HCT116 (cell line): ENCODE results near the gene MBNL2. TPM values are rescaled to one million over a fixed set of nuclear protein-coding genes. Genes with fewer than 3 reads are reported as not detected.

Source experiments
- ATAC-seq: fragments of 200-7000 bp; cut with Tn5 transposase; 2 replicates; pipeline ENCODE4 v1.9.1; 2020; ENCODE audit warnings: mild to moderate bottlenecking, moderate library complexity
- BruUV-seq: library from RNA; stranded (reverse); fragments of 400-500 nt; replicated peaks from 2 replicates; lab custom pipeline; 2021; lab: Mats Ljungman, UMichigan
- CTCF ChIA-PET: fragments of 300-600 bp; sonication (Branson Sonifier 250); formaldehyde crosslinking; loops from one replicate; lab custom pipeline; 2021; ENCODE audit warnings: antibody characterized with exemption; lab: Charles Lee
- POLR2A ChIA-PET: fragments of 300-600, 350-600 bp; sonication (Branson Sonifier 250); formaldehyde crosslinking; loops from one replicate; lab custom pipeline; 2021; ENCODE audit warnings: antibody characterized with exemption; lab: Charles Lee
- RAD21 ChIA-PET, 2 experiments: fragments of 300-600 bp; sonication (Branson Sonifier 250); formaldehyde crosslinking; loops; one replicate each; lab custom pipeline; 2023; ENCODE audit warnings: low total read pairs in 2 of 2; ENCODE audit not compliant: uncharacterized antibody in 2 of 2, unreplicated experiment in 2 of 2, low non-redundant PET in 1 of 2; lab: Charles Lee
- DNase-seq: peaks from one replicate; pipeline ENCODE4 v3.0.0-alpha.2; 2010; ENCODE audit warnings: low read depth, low spot score
- H2AFZ ChIP-seq: fragments of 200-600 bp; shearing (Covaris generic), sonication (generic); 2 replicates; pipeline ENCODE4 v1.6.1; 2017; ENCODE audit warnings: low read depth, mixed run types, mixed read lengths, antibody characterized with exemption, low read length; ENCODE audit not compliant: poor library complexity, severe bottlenecking
- H3K27ac ChIP-seq: 2 replicates; pipeline ENCODE4 v1.5.1; 2012; ENCODE audit warnings: low read depth, low read length
- H3K27me3 ChIP-seq: fragments of 200-600 bp; sonication (generic); 2 replicates; pipeline ENCODE4 v1.6.1; 2016; ENCODE audit warnings: mixed run types, low read length, mixed read lengths; ENCODE audit not compliant: insufficient read depth
- H3K36me3 ChIP-seq, 2 experiments: fragments of 200-500 bp in 1 of 2; fragments of 200-600 bp in 1 of 2; sonication (Bioruptor generic) in 1 of 2; sonication (generic) in 1 of 2; 2 replicates each; pipeline versions ENCODE4 v1.5.1 to v1.6.1; 2014 to 2016; ENCODE audit warnings: low read length in 2 of 2, inconsistent platforms in 1 of 2, mixed read lengths in 1 of 2, mixed run types in 1 of 2; ENCODE audit not compliant: insufficient read depth in 2 of 2, control insufficient read depth in 1 of 2
- H3K4me1 ChIP-seq, 2 experiments: fragments of 200-600 bp in 1 of 2; sonication (generic) in 1 of 2; 2 replicates each; pipeline versions ENCODE4 v1.5.1 to v1.6.1; 2012 to 2017; ENCODE audit warnings: low read length in 2 of 2, inconsistent platforms in 1 of 2, mild to moderate bottlenecking in 1 of 2, mixed read lengths in 1 of 2, mixed run types in 1 of 2, moderate library complexity in 1 of 2; ENCODE audit not compliant: insufficient read depth in 2 of 2, control insufficient read depth in 1 of 2
- H3K4me2 ChIP-seq: fragments of 200-600 bp; sonication (generic); 2 replicates; pipeline ENCODE4 v1.6.1; 2017; ENCODE audit warnings: mixed run types, low read length, mixed read lengths
- H3K4me3 ChIP-seq, 2 experiments: fragments of 200-600 bp in 1 of 2; sonication (generic) in 1 of 2; replicated peaks in 1 of 2; 2 replicates each; pipeline ENCODE4 v1.5.1; 2011 to 2016; ENCODE audit warnings: low read length in 2 of 2, control low read depth in 1 of 2, low read depth in 1 of 2, mild to moderate bottlenecking in 1 of 2, mixed read lengths in 1 of 2, mixed run types in 1 of 2
- H3K79me2 ChIP-seq: fragments of 200-600 bp; sonication (generic); 2 replicates; pipeline ENCODE4 v1.6.1; 2017; ENCODE audit warnings: mild to moderate bottlenecking, mixed run types, low read length, moderate library complexity, mixed read lengths; ENCODE audit not compliant: insufficient read depth
- H3K9ac ChIP-seq: fragments of 200-600 bp; sonication (generic); 2 replicates; pipeline ENCODE4 v1.6.1; 2016; ENCODE audit warnings: low read length, mixed read lengths
- H3K9me2 ChIP-seq: fragments of 200-600 bp; sonication (generic), shearing (Covaris generic); 2 replicates; pipeline ENCODE4 v1.6.1; 2017; ENCODE audit warnings: mixed run types, mild to moderate bottlenecking, moderate library complexity; ENCODE audit not compliant: insufficient read depth
- H3K9me3 ChIP-seq, 2 experiments: fragments of 200-500 bp in 1 of 2; fragments of 200-600 bp in 1 of 2; sonication (Bioruptor generic) in 1 of 2; sonication (generic) in 1 of 2; 2 replicates each; pipeline ENCODE4 v1.6.1; 2014 to 2017; ENCODE audit warnings: low read length in 2 of 2, mixed read lengths in 2 of 2, inconsistent platforms in 1 of 2, low read depth in 1 of 2, mild to moderate bottlenecking in 1 of 2, mixed run types in 1 of 2, moderate library complexity in 1 of 2; ENCODE audit not compliant: control insufficient read depth in 1 of 2, insufficient read depth in 1 of 2
- H4K20me1 ChIP-seq: fragments of 200-600 bp; sonication (generic), shearing (Covaris generic); 2 replicates; pipeline ENCODE4 v1.6.1; 2017; ENCODE audit warnings: mixed run types, mild to moderate bottlenecking, moderate library complexity; ENCODE audit not compliant: insufficient read depth
- CTCF ChIP-seq, 3 experiments: fragments of 200-600 bp in 1 of 3; sonication (generic) in 1 of 3; IDR thresholded peaks in 2 of 3; conservative IDR thresholded peaks in 1 of 3; 2 replicates each; pipeline ENCODE4 v1.5.1; 2012 to 2017; ENCODE audit warnings: low read depth in 2 of 3, low read length in 2 of 3, antibody characterized with exemption in 1 of 3, borderline replicate concordance in 1 of 3, control low read depth in 1 of 3, mild to moderate bottlenecking in 1 of 3, mixed read lengths in 1 of 3, mixed run types in 1 of 3, moderate library complexity in 1 of 3; ENCODE audit not compliant: insufficient read depth in 1 of 3
- EGR1 ChIP-seq: IDR thresholded peaks from 2 replicates; pipeline ENCODE4 v1.6.1; 2012; ENCODE audit warnings: low read depth
- EZH2 ChIP-seq: fragments of 200-600 bp; sonication (generic); IDR thresholded peaks from 2 replicates; pipeline ENCODE4 v1.6.1; 2017; ENCODE audit warnings: antibody characterized with exemption, mixed run types
- EZH2phosphoT487 ChIP-seq: fragments of 200-600 bp; IDR thresholded peaks from 2 replicates; pipeline ENCODE4 v1.6.1; 2018; ENCODE audit warnings: antibody characterized with exemption, borderline replicate concordance
- FOSL1 ChIP-seq: IDR thresholded peaks from 2 replicates; pipeline ENCODE4 v1.6.1; 2012; ENCODE audit warnings: low read depth
- POLR2AphosphoS5 ChIP-seq: IDR thresholded peaks from 2 replicates; pipeline ENCODE4 v1.6.1; 2011; ENCODE audit warnings: mild to moderate bottlenecking, low read depth, low read length, moderate library complexity
- RAD21 ChIP-seq: IDR thresholded peaks from 2 replicates; pipeline ENCODE4 v1.6.1; 2012; ENCODE audit warnings: low read depth, mild to moderate bottlenecking
- REST ChIP-seq: IDR thresholded peaks from 2 replicates; pipeline ENCODE4 v1.6.1; 2012; ENCODE audit warnings: low read depth
- ZBTB33 ChIP-seq: IDR thresholded peaks from 2 replicates; pipeline ENCODE4 v1.6.1; 2011; ENCODE audit warnings: mild to moderate bottlenecking, low read length, moderate library complexity; ENCODE audit not compliant: insufficient replicate concordance; ENCODE audit errors: extremely low read depth
- ZNF274 ChIP-seq: fragments of 200-500 bp; sonication (Bioruptor generic); IDR thresholded peaks from 2 replicates; pipeline ENCODE4 v1.6.1; 2014; ENCODE audit warnings: mild to moderate bottlenecking, low read depth, low read length, inconsistent platforms
- intact Hi-C: fragments of 100-400 bp; cut with micrococcal nuclease; formaldehyde crosslinking; loops from 2 replicates; pipeline ENCODE4 v1.10.0; 2022
- total RNA-seq: library from RNA; stranded (reverse); gene quantifications from one replicate; pipeline ENCODE4 v1.2.1, GENCODE V29; 2021; ENCODE audit not compliant: unreplicated experiment

MBNL2 gene
- total RNA-seq, 1 experiment from 2014 or later, result 73.9 TPM

- RAD21 ChIA-PET, result no interaction called here
Observed at GRCh38 chr13:97401421-97401820, 179.3 kb downstream of the MBNL2 start.

More at GRCh38 chr13:97401421-97401820, 179.3 kb downstream of the MBNL2 start:
- DNase-seq (no peak), ATAC-seq (no peak)
- H3K4me1 ChIP-seq, result no peaks in the 10 kb centered on the region
- no peak overlapping the region for H3K9ac ChIP-seq
- no peaks in the 10 kb centered on the region for H3K79me2 ChIP-seq
- H4K20me1 ChIP-seq, result no peaks in the 10 kb centered on the region
- no peaks in the 10 kb centered on the region for H3K27me3 ChIP-seq
- TF ChIP-seq EZH2phosphoT487 (no peak), EGR1 (no peak), CTCF (IDR thresholded peaks at IDR 0.05 in 2 of 3, conservative IDR thresholded peaks at IDR 0.05 in 1 of 3; ENCODE audit: borderline replicate concordance in 1 of 3, insufficient read depth in 1 of 3, low read depth in 2 of 3, low read length in 2 of 3) (no peak), REST (no peak), ZNF274 (no peak), FOSL1 (no peak), POLR2AphosphoS5 (no peak), RAD21 (no peak), ZBTB33 (no peak), EZH2 (no peak)
- no peak overlapping the region for H3K27ac ChIP-seq
- intact Hi-C loops, result no loop called here
- no peak overlapping the region for H3K4me2 ChIP-seq
- H3K9me2 ChIP-seq, result no peaks in the 10 kb centered on the region; the same call in 1 of the 2 replicates
- ChIA-PET CTCF (no interaction called here), POLR2A (no interaction called here)
- H2AFZ ChIP-seq, result no peak overlapping the region
- H3K9me3 ChIP-seq, result no peaks in the 10 kb centered on the region
- no peak overlapping the region for H3K4me3 ChIP-seq
- H3K36me3 ChIP-seq, result no peaks in the 10 kb centered on the region
- BruUV-seq, result no TSS peak
